Measurements from ENCODE around the gene MCCC1.
"Not testable (repeated sequence)": the region's sequence is repeated elsewhere in the genome, so short reads cannot be mapped to it uniquely, and the experiment has no call there.

Gene MCCC1

GRCh38 chr3:183092256-183092655 is 7.0 kb downstream of the MCCC1 start:
- Mint-ChIP-seq H3K27me3 (no peaks in the 10 kb centered on the region), H3K9me3 (no peaks in the 10 kb centered on the region), H3K36me3 (ENCODE audit: low read depth) (peaks cover 71% of the 10 kb centered on the region)

GRCh38 chr3:183087184-183087583 is 12.1 kb downstream of the MCCC1 start:
- Mint-ChIP-seq H3K36me3 (ENCODE audit: low read depth) (peaks cover 88% of the 10 kb centered on the region), H3K4me1 (ENCODE audit: low read depth) (no peaks in the 10 kb centered on the region), H3K4me3 (no peak overlapping the region), H3K27me3 (no peaks in the 10 kb centered on the region), H3K27ac (no peak overlapping the region), H3K9me3 (no peaks in the 10 kb centered on the region)
- intact Hi-C loops (cut with micrococcal nuclease) = no loop called here

More at GRCh38 chr3:183092256-183092655, 7.0 kb downstream of the MCCC1 start:
- Mint-ChIP-seq H3K27ac (no peak overlapping the region), H3K4me1 (ENCODE audit: low read depth) (peaks cover 7% of the 10 kb centered on the region), H3K4me3 (no peak overlapping the region)
- intact Hi-C loops (cut with micrococcal nuclease) = loop anchor here (10.0 kb wide), 1 partner anchor 167 kb away; no protein-coding TSS in a partner anchor

DNA sequence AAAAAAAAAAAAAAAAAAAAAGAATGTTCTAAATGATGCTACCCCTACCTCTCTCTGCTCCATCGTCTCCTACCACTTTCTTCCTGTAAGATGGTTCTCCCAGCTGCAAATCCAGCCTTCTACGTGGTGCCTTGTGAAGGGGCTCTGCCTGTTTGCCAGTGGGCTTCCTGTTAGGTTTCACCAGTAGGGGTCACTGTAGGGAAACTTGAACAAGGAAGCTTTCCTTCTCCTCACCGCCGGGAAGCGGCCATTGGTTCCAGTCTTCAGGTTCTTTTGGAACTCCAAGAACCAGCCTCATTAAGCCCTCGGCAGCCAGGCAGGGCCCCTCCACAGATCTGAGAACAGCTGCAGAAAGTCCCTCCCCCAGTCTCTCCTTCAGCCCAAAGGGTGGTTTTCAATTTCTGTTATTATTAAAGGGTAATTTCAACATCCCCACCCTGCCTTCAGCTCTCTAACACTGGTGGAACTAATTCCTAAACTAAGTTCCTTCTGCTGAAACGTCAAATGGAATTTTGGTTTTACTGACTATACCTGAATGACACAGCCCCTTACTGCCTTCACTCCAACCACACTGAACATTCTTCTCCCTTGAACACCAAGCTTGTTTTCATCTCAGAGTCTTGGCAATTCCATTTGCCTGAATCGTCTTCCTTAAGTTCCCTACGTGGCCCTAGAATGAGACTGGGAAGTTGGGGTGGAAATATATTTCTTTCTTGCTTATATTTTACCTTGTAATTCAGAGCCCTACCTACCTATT is 13.5 kb downstream of the MCCC1 start:
- Mint-ChIP-seq H3K9me3 (peaks cover 2% of the 10 kb centered on the region), H3K27ac (peak overlapping the region; percentile 25), H3K36me3 (ENCODE audit: low read depth) (peaks cover 88% of the 10 kb centered on the region), H3K27me3 (no peaks in the 10 kb centered on the region), H3K4me1 (ENCODE audit: low read depth) (no peaks in the 10 kb centered on the region), H3K4me3 (no peak overlapping the region)
- intact Hi-C loops (cut with micrococcal nuclease) = no loop called here

DNA sequence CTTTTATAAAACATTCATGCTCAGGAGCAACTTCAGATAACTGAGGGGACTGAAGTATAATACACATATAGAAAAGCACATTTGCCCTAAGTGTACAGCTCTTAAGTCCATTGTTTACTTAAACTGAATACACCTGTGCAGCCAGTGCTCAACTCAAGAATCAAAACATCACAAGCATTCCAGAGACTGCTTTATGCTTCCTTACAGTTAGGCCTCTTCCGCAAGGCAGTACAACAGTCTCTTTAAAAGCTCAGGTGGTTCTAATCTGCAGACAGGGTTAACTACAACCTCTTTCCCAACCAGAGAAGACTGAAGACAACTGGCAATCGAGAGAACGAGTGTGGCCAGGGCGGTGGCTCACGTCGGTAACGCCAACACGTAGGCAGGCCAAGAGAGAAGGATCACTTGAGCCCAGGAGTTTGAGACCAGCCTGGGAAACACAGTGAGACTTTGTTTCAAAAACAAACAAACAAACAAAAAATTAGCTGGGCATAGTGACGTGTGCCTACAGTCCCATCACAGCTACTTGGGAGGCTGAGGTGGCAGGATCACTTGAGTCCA is 16.9 kb downstream of the MCCC1 start:
- intact Hi-C loops (cut with micrococcal nuclease) = no loop called here
- Mint-ChIP-seq H3K27me3 (no peaks in the 10 kb centered on the region), H3K4me1 (ENCODE audit: low read depth) (peaks cover 5% of the 10 kb centered on the region), H3K4me3 (no peak overlapping the region), H3K9me3 (peaks cover 27% of the 10 kb centered on the region), H3K27ac (no peak overlapping the region), H3K36me3 (ENCODE audit: low read depth) (peaks cover 87% of the 10 kb centered on the region)

DNA sequence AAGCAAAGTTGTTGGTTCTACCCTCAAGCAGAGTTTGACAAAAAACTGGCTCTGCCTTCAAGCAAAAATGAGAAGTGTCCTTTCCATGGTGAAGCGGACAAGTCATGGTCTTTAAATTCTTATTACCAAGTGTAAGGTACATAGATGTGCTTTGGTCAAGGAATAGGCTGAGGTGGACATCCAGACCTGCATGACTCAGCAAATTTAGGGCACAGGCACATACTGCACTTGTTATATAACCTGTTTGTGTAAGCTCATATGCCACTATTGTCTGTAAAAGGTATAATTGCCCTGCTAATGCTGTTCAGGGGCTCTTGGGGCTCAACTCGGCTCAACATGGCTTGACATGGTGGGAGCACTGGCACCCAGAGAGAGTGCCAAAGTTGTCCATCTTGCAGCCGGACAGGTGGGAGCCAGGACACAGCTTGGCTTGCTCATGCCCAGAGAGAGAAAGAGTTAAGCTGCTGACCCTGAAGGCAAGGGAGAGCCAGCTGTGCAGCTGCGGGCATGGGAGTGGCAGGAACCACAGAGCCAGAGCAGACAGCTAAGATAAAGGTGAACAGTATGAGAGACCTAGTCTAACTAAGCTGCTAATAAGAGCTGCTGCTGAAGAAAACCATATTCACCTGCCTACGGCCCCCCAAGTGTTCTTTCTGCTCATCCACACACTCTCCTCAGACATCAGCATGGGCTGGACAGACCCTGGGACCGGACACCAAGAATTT is 17.7 kb downstream of the MCCC1 start:
- no peaks in the 10 kb centered on the region for H3K27me3 Mint-ChIP-seq
- H3K36me3 Mint-ChIP-seq (ENCODE audit: low read depth) = peaks cover 90% of the 10 kb centered on the region
- peaks cover 27% of the 10 kb centered on the region for H3K9me3 Mint-ChIP-seq
- no peak overlapping the region for H3K4me3 Mint-ChIP-seq
- peaks cover 5% of the 10 kb centered on the region for H3K4me1 Mint-ChIP-seq (ENCODE audit: low read depth)
- H3K27ac Mint-ChIP-seq = no peak overlapping the region
- intact Hi-C loops (cut with micrococcal nuclease) = no loop called here

- no peak overlapping the region for H3K4me3 Mint-ChIP-seq
- no peaks in the 10 kb centered on the region for H3K27me3 Mint-ChIP-seq
- peaks cover 82% of the 10 kb centered on the region for H3K36me3 Mint-ChIP-seq (ENCODE audit: low read depth)
- H3K4me1 Mint-ChIP-seq (ENCODE audit: low read depth) = peaks cover 5% of the 10 kb centered on the region
- no peak overlapping the region for H3K27ac Mint-ChIP-seq
- peaks cover 27% of the 10 kb centered on the region for H3K9me3 Mint-ChIP-seq
- intact Hi-C loops (cut with micrococcal nuclease) = no loop called here
These were observed 18.7 kb downstream of the MCCC1 start for GRCh38 chr3:183080628-183081027.

- intact Hi-C loops (cut with micrococcal nuclease) = no loop called here
- peaks cover 16% of the 10 kb centered on the region for H3K9me3 Mint-ChIP-seq
- H3K4me3 Mint-ChIP-seq = no peak overlapping the region
- no peaks in the 10 kb centered on the region for H3K27me3 Mint-ChIP-seq
- peaks cover 67% of the 10 kb centered on the region for H3K36me3 Mint-ChIP-seq (ENCODE audit: low read depth)
- H3K27ac Mint-ChIP-seq = no peak overlapping the region
- peaks cover 19% of the 10 kb centered on the region for H3K4me1 Mint-ChIP-seq (ENCODE audit: low read depth)
These were observed 24.4 kb downstream of the MCCC1 start for GRCh38 chr3:183074881-183075280.

DNA sequence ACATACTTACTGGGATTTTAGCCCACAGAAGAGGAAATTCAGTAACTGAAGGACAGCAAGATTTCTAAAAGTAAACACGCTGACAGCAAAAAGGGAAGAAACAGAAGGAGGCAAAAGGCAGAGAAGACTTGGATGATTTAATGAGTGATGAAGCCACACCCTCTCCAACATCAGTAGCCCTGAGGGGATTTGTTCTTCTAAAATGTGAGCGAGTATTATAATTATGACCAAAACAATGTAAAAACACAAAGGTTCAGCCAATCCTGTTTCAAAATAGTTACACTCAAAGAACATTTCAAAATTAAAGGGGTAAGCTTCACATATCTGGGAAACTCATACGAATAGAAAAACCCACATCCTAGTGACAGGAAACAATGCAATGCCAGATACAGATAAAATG is 25.0 kb downstream of the MCCC1 start:
- H3K4me1 Mint-ChIP-seq (ENCODE audit: low read depth) = peaks cover 19% of the 10 kb centered on the region
- H3K4me3 Mint-ChIP-seq = no peak overlapping the region
- peaks cover 67% of the 10 kb centered on the region for H3K36me3 Mint-ChIP-seq (ENCODE audit: low read depth)
- intact Hi-C loops (cut with micrococcal nuclease) = no loop called here
- H3K27ac Mint-ChIP-seq = peak overlapping the region; percentile 53
- H3K27me3 Mint-ChIP-seq = no peaks in the 10 kb centered on the region
- peaks cover 10% of the 10 kb centered on the region for H3K9me3 Mint-ChIP-seq

- Mint-ChIP-seq H3K27me3 (no peaks in the 10 kb centered on the region), H3K36me3 (ENCODE audit: low read depth) (peaks cover 65% of the 10 kb centered on the region), H3K9me3 (peaks cover 6% of the 10 kb centered on the region), H3K4me1 (ENCODE audit: low read depth) (peaks cover 19% of the 10 kb centered on the region), H3K4me3 (no peak overlapping the region), H3K27ac (peak overlapping the region; percentile 53)
- intact Hi-C loops (cut with micrococcal nuclease) = no loop called here
These were observed 25.5 kb downstream of the MCCC1 start for GRCh38 chr3:183073839-183074238.

DNA sequence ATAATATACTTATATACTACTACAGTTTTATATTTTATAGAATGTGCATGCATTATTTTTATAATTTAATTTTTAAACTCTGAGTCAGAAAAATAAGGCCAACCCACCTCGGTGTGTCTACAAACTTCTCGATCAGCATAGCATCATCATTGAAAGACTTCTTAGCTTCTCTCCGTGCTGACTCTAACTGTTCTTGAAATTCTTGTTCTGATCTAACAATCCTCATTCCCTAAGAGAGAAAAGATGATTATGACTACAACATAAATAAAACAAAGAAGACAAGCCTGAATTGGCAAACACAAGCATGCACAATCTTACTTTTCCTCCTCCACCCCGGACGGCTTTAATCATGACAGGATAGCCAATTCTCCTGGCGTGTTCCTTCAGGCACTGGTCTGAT is 28.4 kb downstream of the MCCC1 start:
- Mint-ChIP-seq H3K27ac (no peak overlapping the region), H3K4me1 (ENCODE audit: low read depth) (peaks cover 19% of the 10 kb centered on the region), H3K36me3 (ENCODE audit: low read depth) (peaks cover 67% of the 10 kb centered on the region), H3K9me3 (no peaks in the 10 kb centered on the region), H3K4me3 (no peak overlapping the region), H3K27me3 (no peaks in the 10 kb centered on the region)
- intact Hi-C loops (cut with micrococcal nuclease) = no loop called here

DNA sequence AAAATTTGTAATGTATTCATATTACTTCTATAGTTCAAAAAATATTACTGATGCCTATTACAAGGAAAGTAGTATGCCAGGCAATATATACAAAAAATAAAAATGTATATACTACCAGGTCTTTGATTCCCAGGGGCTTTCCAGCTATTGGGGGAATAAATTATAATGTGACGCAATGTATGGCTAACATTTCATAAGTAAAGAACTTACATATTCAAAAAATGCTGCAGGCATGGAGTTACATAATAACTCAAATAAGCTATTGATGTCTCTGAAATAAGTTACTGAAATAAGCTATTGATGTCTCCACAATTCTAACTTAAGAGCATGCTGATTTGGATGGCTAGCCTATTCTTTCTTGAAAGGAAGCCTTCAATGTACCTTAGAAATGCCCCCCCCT is 30.2 kb downstream of the MCCC1 start:
- intact Hi-C loops (cut with micrococcal nuclease) = no loop called here
- no peak overlapping the region for H3K27ac Mint-ChIP-seq
- no peaks in the 10 kb centered on the region for H3K27me3 Mint-ChIP-seq
- H3K4me1 Mint-ChIP-seq (ENCODE audit: low read depth) = peaks cover 9% of the 10 kb centered on the region
- H3K9me3 Mint-ChIP-seq = no peaks in the 10 kb centered on the region
- H3K4me3 Mint-ChIP-seq = no peak overlapping the region
- peaks cover 76% of the 10 kb centered on the region for H3K36me3 Mint-ChIP-seq (ENCODE audit: low read depth)

DNA sequence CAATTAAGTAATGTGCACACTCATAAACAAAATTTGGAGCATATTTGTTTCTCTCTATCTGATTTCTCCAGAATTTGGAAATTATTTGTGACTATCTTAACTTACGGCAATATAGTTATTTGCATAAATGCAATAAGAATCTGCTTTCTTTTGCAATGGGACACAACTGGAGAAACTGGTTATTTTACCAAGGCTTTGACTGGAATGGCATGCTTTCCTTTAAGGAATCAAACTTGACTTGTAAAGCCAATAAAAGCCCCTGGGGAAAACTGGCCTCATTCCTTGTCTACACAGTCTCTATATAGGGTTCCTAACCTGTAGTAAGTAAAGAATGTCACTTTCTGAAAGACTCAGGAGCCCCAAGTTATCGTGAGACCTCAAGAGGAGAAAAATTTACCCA is 32.4 kb downstream of the MCCC1 start:
- H3K27ac Mint-ChIP-seq; H3K4me1 Mint-ChIP-seq (ENCODE audit: low read depth); H3K9me3 Mint-ChIP-seq; intact Hi-C loops (cut with micrococcal nuclease); H3K4me3 Mint-ChIP-seq; H3K27me3 Mint-ChIP-seq: not testable (repeated sequence)
- peaks cover 81% of the 10 kb centered on the region for H3K36me3 Mint-ChIP-seq (ENCODE audit: low read depth)

- no peak overlapping the region for H3K4me3 Mint-ChIP-seq
- no peaks in the 10 kb centered on the region for H3K4me1 Mint-ChIP-seq (ENCODE audit: low read depth)
- H3K36me3 Mint-ChIP-seq (ENCODE audit: low read depth) = peaks cover 69% of the 10 kb centered on the region
- no peaks in the 10 kb centered on the region for H3K9me3 Mint-ChIP-seq
- intact Hi-C loops (cut with micrococcal nuclease) = no loop called here
- H3K27me3 Mint-ChIP-seq = no peaks in the 10 kb centered on the region
- H3K27ac Mint-ChIP-seq = no peak overlapping the region
These were observed 34.8 kb downstream of the MCCC1 start for GRCh38 chr3:183064475-183064874.

GRCh38 chr3:183061391-183062172 is 37.7 kb downstream of the MCCC1 start:
- Mint-ChIP-seq H3K9me3 (no peaks in the 10 kb centered on the region), H3K27me3 (no peaks in the 10 kb centered on the region), H3K36me3 (ENCODE audit: low read depth) (peaks cover 56% of the 10 kb centered on the region), H3K4me1 (ENCODE audit: low read depth) (no peaks in the 10 kb centered on the region), H3K27ac (no peak overlapping the region), H3K4me3 (no peak overlapping the region)
- intact Hi-C loops (cut with micrococcal nuclease) = no loop called here

Measured in dendritic cell treated with granulocyte-macrophage colony-stimulating factor and Interleukin-4, amounts not matched to agents 40 ng/mL and 50 ng/mL, for 4 days (primary cell).